HEK293T (cell line): Measurements from ENCODE around the gene HIRIP3.

Experiments used
- ELF4 ChIP-seq: fragments of 450-650 bp; IDR thresholded peaks from 2 replicates; pipeline ENCODE4 v1.6.1; 2017; ENCODE audit warnings: antibody characterized with exemption
- FOXM1 ChIP-seq: fragments of 450-650 bp; IDR thresholded peaks from 2 replicates; pipeline ENCODE4 v1.6.1; 2017; ENCODE audit warnings: mild to moderate bottlenecking, borderline replicate concordance
- NFRKB ChIP-seq: fragments of 450-650 bp; IDR thresholded peaks from 2 replicates; pipeline ENCODE4 v1.6.1; 2016; ENCODE audit warnings: mild to moderate bottlenecking, moderate library complexity
- SP1 ChIP-seq: fragments of 450-650 bp; IDR thresholded peaks from 2 replicates; pipeline ENCODE4 v1.6.1; 2017
- TARDBP ChIP-seq: fragments of 450-650 bp; IDR thresholded peaks from 2 replicates; pipeline ENCODE4 v1.6.1; 2016
- TF ChIP-seq, protein P1 (sequence below): fragments of 450-650 bp; IDR thresholded peaks from 2 replicates; pipeline ENCODE4 v1.6.1; 2016

DNA sequence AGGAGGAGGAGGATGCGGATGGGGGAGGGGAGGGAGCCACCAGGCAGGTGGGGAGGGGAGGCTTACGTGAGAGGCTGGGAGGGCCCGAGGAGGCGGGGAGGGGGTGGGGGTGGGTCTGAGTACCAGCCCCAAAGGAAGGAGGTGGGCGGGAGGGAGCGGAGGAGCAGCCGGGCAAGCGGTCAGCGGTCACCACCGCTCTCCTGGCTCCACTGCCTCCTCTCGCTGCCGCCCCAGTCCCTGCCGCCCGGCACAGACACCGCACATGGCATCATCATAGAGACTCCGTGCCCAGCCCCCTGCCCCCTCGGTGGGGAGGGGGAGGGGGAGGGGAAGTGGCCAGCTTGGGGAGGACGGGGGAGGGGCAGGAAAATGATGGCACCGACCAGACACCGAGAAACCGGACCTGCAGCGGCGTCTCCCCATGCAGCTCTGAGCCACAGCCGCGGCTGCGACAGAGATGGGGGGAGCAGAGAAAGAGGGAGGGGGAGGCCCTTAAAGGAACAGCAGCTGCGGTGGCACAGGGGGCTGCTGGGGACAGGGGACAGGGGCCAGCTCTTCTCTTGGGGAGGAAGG is 35.5 kb upstream of the HIRIP3 start, which contains the start of gene TLCD3B:
- TF ChIP-seq, protein P1, sequence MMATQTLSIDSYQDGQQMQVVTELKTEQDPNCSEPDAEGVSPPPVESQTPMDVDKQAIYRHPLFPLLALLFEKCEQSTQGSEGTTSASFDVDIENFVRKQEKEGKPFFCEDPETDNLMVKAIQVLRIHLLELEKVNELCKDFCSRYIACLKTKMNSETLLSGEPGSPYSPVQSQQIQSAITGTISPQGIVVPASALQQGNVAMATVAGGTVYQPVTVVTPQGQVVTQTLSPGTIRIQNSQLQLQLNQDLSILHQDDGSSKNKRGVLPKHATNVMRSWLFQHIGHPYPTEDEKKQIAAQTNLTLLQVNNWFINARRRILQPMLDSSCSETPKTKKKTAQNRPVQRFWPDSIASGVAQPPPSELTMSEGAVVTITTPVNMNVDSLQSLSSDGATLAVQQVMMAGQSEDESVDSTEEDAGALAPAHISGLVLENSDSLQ, result no peak
- TF ChIP-seq SP1, result no peak
- TF ChIP-seq NFRKB, result no peak
- no peak for TF ChIP-seq FOXM1
- TF ChIP-seq TARDBP, result no peak
- TF ChIP-seq ELF4, result no peak
